H1 (cell line): Measurements from ENCODE around the gene GGT5. TPM values are rescaled to one million over a fixed set of nuclear protein-coding genes. Genes with fewer than 3 reads are reported as not detected.

Experiments
- ATF2 ChIP-seq: IDR thresholded peaks from 2 replicates; pipeline ENCODE4 v1.6.1; 2012; ENCODE audit warnings: low read length, inconsistent platforms
- CEBPB ChIP-seq: IDR thresholded peaks from 2 replicates; pipeline ENCODE4 v1.6.1; 2012; ENCODE audit warnings: low read depth, low read length
- CTCF ChIP-seq, 3 experiments: IDR thresholded peaks; 1 replicate in 2 of 3; 2 replicates in 1 of 3; pipeline versions ENCODE4 v1.5.1 to v1.6.1; 2011; ENCODE audit warnings: low read length in 3 of 3, mild to moderate bottlenecking in 3 of 3, inconsistent platforms in 2 of 3, low read depth in 1 of 3, moderate library complexity in 1 of 3; ENCODE audit not compliant: insufficient read depth in 1 of 3; ENCODE audit errors: control extremely low read depth in 1 of 3
- GABPA ChIP-seq: IDR thresholded peaks from 2 replicates; pipeline ENCODE4 v1.6.1; 2011; ENCODE audit warnings: mild to moderate bottlenecking, low read length, moderate library complexity, borderline replicate concordance; ENCODE audit not compliant: insufficient read depth
- NRF1 ChIP-seq: IDR thresholded peaks from 2 replicates; pipeline ENCODE4 v1.6.1; 2011; ENCODE audit warnings: mild to moderate bottlenecking, low read depth, low read length, improper control_type of control experiment
- SAP30 ChIP-seq: fragments of 300-600 bp; sonication (generic); IDR thresholded peaks from 2 replicates; pipeline ENCODE4 v1.7.1; 2012; ENCODE audit warnings: low read length, moderate library complexity, mild to moderate bottlenecking, inconsistent platforms; ENCODE audit not compliant: insufficient read depth, insufficient replicate concordance
- SP2 ChIP-seq: IDR thresholded peaks from 2 replicates; pipeline ENCODE4 v1.6.1; 2012; ENCODE audit warnings: mild to moderate bottlenecking, low read length, inconsistent platforms
- polyA plus RNA-seq, 7 experiments: library from polyadenylated mRNA; depleted of rRNA in 3 of 7; stranded (reverse) in 5 of 7; unstranded in 2 of 7; fragments of >200 nt in 5 of 7; fragments of 200-250 nt in 2 of 7; gene quantifications; 1 replicate in 5 of 7; 2 replicates in 1 of 7; 4 replicates in 1 of 7; pipeline versions ENCODE4 v1.2.1 to v1.2.3, GENCODE V29; 2011 to 2013; ENCODE audit warnings: missing spikeins in 2 of 7, mixed read lengths in 2 of 7
- total RNA-seq: library from RNA; stranded (reverse); fragmentation: NEBNext Ultra II Directional; extraction: Animal tissue kit (Norgen Biotek cat#: 25700); gene quantifications from 2 replicates; pipeline ENCODE4 v1.2.1, GENCODE V29; 2021

The GGT5 gene
- total and polyA plus RNA-seq, 2 of the 8 experiments (the other 6 are each of a cell fraction or from before 2014, with no cell fraction given): 0.05 TPM; not detected in 1

GRCh38 chr22:24176040-24176439 lies 68.8 kb downstream of the GGT5 start (continued):
- TF ChIP-seq ATF2 (no peak), CEBPB (no peak), GABPA (no peak), SP2 (no peak), SAP30 (no peak), CTCF (IDR thresholded peaks at IDR 0.05; ENCODE audit: control extremely low read depth in 1 of 3, insufficient read depth in 1 of 3, low read depth in 1 of 3, low read length in 3 of 3) (no peak), NRF1 (no peak)
- TF ChIP-seq, all 59 proteins: peak for 0
